Ovary (tissue), 3 donors: ENCODE results near the gene UCN3.
"Not testable (repeated sequence)": the region's sequence is repeated elsewhere in the genome, so short reads cannot be mapped to it uniquely, and the experiment has no call there.

Experiments used
- EP300 ChIP-seq: sonication (generic); formaldehyde crosslinking; IDR thresholded peaks from one replicate; pipeline ENCODE4 v1.6.1; 2017; ENCODE audit warnings: antibody characterized with exemption
- POLR2A ChIP-seq: fragments of 450-650 bp; IDR thresholded peaks from one replicate; pipeline ENCODE4 v1.6.1; 2017; ENCODE audit warnings: antibody characterized with exemption, mild to moderate bottlenecking, moderate library complexity
- TF ChIP-seq, protein P1 (sequence below), 3 donors: fragments of 450-650 bp in 2 of 3; fragments of 200-600 bp in 1 of 3; IDR thresholded peaks; one replicate each; pipeline versions ENCODE4 v1.5.1 to v1.8.0; 2016 to 2022; ENCODE audit warnings: antibody characterized with exemption in 3 of 3, mild to moderate bottlenecking in 1 of 3
- donor health status: DM: no; HTN: no; CAD: no.

DNA sequence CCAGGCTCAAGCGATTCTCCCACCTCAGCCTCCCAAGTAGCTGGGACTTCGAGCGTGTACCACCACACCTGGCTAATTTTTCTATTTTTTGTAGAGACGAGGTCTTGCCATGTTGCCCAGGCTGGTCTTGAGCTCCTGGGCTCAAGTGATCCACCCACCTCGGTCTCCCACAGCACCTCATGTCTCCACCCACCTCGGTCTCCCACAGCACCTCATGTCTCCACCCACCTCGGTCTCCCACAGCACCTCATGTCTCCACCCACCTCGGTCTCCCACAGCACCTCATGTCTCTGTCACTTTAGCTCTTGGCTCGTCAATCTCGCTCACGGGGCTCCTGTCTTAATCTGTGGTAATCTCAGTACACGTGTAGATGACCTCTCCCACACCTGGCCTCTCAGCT, 15.6 kb downstream of the UCN3 start:
- TF ChIP-seq, protein P1, sequence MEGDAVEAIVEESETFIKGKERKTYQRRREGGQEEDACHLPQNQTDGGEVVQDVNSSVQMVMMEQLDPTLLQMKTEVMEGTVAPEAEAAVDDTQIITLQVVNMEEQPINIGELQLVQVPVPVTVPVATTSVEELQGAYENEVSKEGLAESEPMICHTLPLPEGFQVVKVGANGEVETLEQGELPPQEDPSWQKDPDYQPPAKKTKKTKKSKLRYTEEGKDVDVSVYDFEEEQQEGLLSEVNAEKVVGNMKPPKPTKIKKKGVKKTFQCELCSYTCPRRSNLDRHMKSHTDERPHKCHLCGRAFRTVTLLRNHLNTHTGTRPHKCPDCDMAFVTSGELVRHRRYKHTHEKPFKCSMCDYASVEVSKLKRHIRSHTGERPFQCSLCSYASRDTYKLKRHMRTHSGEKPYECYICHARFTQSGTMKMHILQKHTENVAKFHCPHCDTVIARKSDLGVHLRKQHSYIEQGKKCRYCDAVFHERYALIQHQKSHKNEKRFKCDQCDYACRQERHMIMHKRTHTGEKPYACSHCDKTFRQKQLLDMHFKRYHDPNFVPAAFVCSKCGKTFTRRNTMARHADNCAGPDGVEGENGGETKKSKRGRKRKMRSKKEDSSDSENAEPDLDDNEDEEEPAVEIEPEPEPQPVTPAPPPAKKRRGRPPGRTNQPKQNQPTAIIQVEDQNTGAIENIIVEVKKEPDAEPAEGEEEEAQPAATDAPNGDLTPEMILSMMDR (IDR thresholded peaks at IDR 0.05) = not testable (repeated sequence)
- not testable (repeated sequence) for TF ChIP-seq POLR2A, EP300
